NCI-H446 treated with DMSO at 0.1 percent for 48 hours (cell line): Measurements from ENCODE around the gene SPTAN1.

ENCODE experiments used
- DNase-seq: peaks from one replicate; lab custom pipeline; 2025; lab: John Stamatoyannopoulos, UW

Gene SPTAN1

GRCh38 chr9:128669786-128670185 lies 117.4 kb downstream of the SPTAN1 start:
- DNase-seq: no peak

- DNase-seq: no peak
Observed at GRCh38 chr9:128675382-128675781, 123.0 kb downstream of the SPTAN1 start.

DNA sequence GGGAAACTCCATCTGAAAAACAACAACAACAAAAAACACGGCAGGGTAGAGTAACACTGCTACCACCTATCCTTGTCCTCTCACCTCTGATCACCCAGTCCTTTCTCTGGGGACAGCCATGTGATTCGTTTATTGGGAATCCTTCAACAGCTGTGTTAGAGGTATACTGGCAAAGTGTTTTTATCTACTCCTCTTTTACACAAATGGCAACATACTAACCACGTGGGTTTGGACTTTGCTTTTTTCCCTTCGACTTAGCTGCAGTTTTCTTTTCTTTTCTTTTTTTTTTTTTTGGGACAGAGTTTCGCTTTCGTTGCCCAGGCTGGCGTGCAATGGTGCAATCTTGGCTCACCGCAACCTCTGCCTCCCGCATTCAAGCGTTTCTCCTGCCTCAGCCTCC lies 125.4 kb downstream of the SPTAN1 start:
- no peak for DNase-seq
